Measurements from ENCODE around the gene PTGFRN.

Gene PTGFRN

GRCh38 chr1:117015724-117016123, 106.0 kb downstream of the PTGFRN start:
- Histone ChIP-seq H3K9ac (ENCODE audit: insufficient read length, low read depth) (no peak overlapping the region), H3K27me3 (ENCODE audit: insufficient read depth, insufficient read length) (no peaks in the 10 kb centered on the region), H3K4me1 (ENCODE audit: insufficient read depth, insufficient read length) (no peaks in the 10 kb centered on the region), H3K36me3 (ENCODE audit: insufficient read depth, insufficient read length, low read length) (no peaks in the 10 kb centered on the region), H3K4me3 (ENCODE audit: insufficient read length, low read depth) (no peak overlapping the region), H3K9me3 (ENCODE audit: insufficient read depth, low read length) (no peaks in the 10 kb centered on the region)
- TF ChIP-seq YY1 (IDR thresholded peaks at IDR 0.05; ENCODE audit: insufficient read depth, insufficient read length) (no peak), SUZ12 (IDR thresholded peaks at IDR 0.05; ENCODE audit: extremely low read depth, insufficient read depth, insufficient read length) (no peak), ZNF274 (IDR thresholded peaks at IDR 0.05; ENCODE audit: low read depth, low read length) (no peak)
- no peak for DNase-seq (ENCODE audit: low read depth, low spot score)

GRCh38 chr1:117017062-117017461, 107.3 kb downstream of the PTGFRN start:
- no peak overlapping the region for H3K9ac ChIP-seq (ENCODE audit: insufficient read length, low read depth)
- TF ChIP-seq SUZ12 (IDR thresholded peaks at IDR 0.05; ENCODE audit: extremely low read depth, insufficient read depth, insufficient read length) (no peak), YY1 (IDR thresholded peaks at IDR 0.05; ENCODE audit: insufficient read depth, insufficient read length) (no peak), ZNF274 (IDR thresholded peaks at IDR 0.05; ENCODE audit: low read depth, low read length) (no peak)
- no peak for DNase-seq (ENCODE audit: low read depth, low spot score)

GRCh38 chr1:117017648-117018047, 107.9 kb downstream of the PTGFRN start:
- no peak for DNase-seq (ENCODE audit: low read depth, low spot score)
- no peak overlapping the region for H3K4me3 ChIP-seq (ENCODE audit: insufficient read length, low read depth)
- H3K36me3 ChIP-seq (ENCODE audit: insufficient read depth, insufficient read length, low read length), result no peaks in the 10 kb centered on the region
- no peaks in the 10 kb centered on the region for H3K4me1 ChIP-seq (ENCODE audit: insufficient read depth, insufficient read length)
- H3K27me3 ChIP-seq (ENCODE audit: insufficient read depth, insufficient read length), result no peaks in the 10 kb centered on the region
- no peaks in the 10 kb centered on the region for H3K9me3 ChIP-seq (ENCODE audit: insufficient read depth, low read length)
- TF ChIP-seq YY1 (IDR thresholded peaks at IDR 0.05; ENCODE audit: insufficient read depth, insufficient read length) (no peak), SUZ12 (IDR thresholded peaks at IDR 0.05; ENCODE audit: extremely low read depth, insufficient read depth, insufficient read length) (no peak), ZNF274 (IDR thresholded peaks at IDR 0.05; ENCODE audit: low read depth, low read length) (no peak)
- no peak overlapping the region for H3K9ac ChIP-seq (ENCODE audit: insufficient read length, low read depth)

More at GRCh38 chr1:117017062-117017461, 107.3 kb downstream of the PTGFRN start:
- Histone ChIP-seq H3K27me3 (ENCODE audit: insufficient read depth, insufficient read length) (no peaks in the 10 kb centered on the region), H3K36me3 (ENCODE audit: insufficient read depth, insufficient read length, low read length) (no peaks in the 10 kb centered on the region), H3K4me3 (ENCODE audit: insufficient read length, low read depth) (no peak overlapping the region), H3K4me1 (ENCODE audit: insufficient read depth, insufficient read length) (no peaks in the 10 kb centered on the region), H3K9me3 (ENCODE audit: insufficient read depth, low read length) (no peaks in the 10 kb centered on the region)

GRCh38 chr1:117020526-117021156, 110.9 kb downstream of the PTGFRN start:
- no peaks in the 10 kb centered on the region for H3K4me1 ChIP-seq (ENCODE audit: insufficient read depth, insufficient read length)
- TF ChIP-seq SUZ12 (IDR thresholded peaks at IDR 0.05; ENCODE audit: extremely low read depth, insufficient read depth, insufficient read length) (no peak), YY1 (IDR thresholded peaks at IDR 0.05; ENCODE audit: insufficient read depth, insufficient read length) (no peak), ZNF274 (IDR thresholded peaks at IDR 0.05; ENCODE audit: low read depth, low read length) (no peak)
- no peaks in the 10 kb centered on the region for H3K36me3 ChIP-seq (ENCODE audit: insufficient read depth, insufficient read length, low read length)
- no peaks in the 10 kb centered on the region for H3K9me3 ChIP-seq (ENCODE audit: insufficient read depth, low read length)
- no peak overlapping the region for H3K9ac ChIP-seq (ENCODE audit: insufficient read length, low read depth)
- no peak for DNase-seq (ENCODE audit: low read depth, low spot score)
- no peaks in the 10 kb centered on the region for H3K27me3 ChIP-seq (ENCODE audit: insufficient read depth, insufficient read length)
- H3K4me3 ChIP-seq (ENCODE audit: insufficient read length, low read depth), result no peak overlapping the region

- no peak for DNase-seq (ENCODE audit: low read depth, low spot score)
- TF ChIP-seq ZNF274 (IDR thresholded peaks at IDR 0.05; ENCODE audit: low read depth, low read length), result no peak
- no peak for TF ChIP-seq SUZ12 (IDR thresholded peaks at IDR 0.05; ENCODE audit: extremely low read depth, insufficient read depth, insufficient read length)
- Histone ChIP-seq H3K4me1 (ENCODE audit: insufficient read depth, insufficient read length) (no peaks in the 10 kb centered on the region), H3K9me3 (ENCODE audit: insufficient read depth, low read length) (no peaks in the 10 kb centered on the region), H3K27me3 (ENCODE audit: insufficient read depth, insufficient read length) (no peaks in the 10 kb centered on the region), H3K4me3 (ENCODE audit: insufficient read length, low read depth) (no peak overlapping the region), H3K36me3 (ENCODE audit: insufficient read depth, insufficient read length, low read length) (no peaks in the 10 kb centered on the region), H3K9ac (ENCODE audit: insufficient read length, low read depth) (no peak overlapping the region)
Measured at GRCh38 chr1:117022114-117022513, 112.4 kb downstream of the PTGFRN start.

- H3K4me1 ChIP-seq (ENCODE audit: insufficient read depth, insufficient read length), result no peaks in the 10 kb centered on the region
- TF ChIP-seq ZNF274 (IDR thresholded peaks at IDR 0.05; ENCODE audit: low read depth, low read length) (no peak), SUZ12 (IDR thresholded peaks at IDR 0.05; ENCODE audit: extremely low read depth, insufficient read depth, insufficient read length) (no peak), YY1 (IDR thresholded peaks at IDR 0.05; ENCODE audit: insufficient read depth, insufficient read length) (no peak)
- no peak overlapping the region for H3K9ac ChIP-seq (ENCODE audit: insufficient read length, low read depth)
- H3K27me3 ChIP-seq (ENCODE audit: insufficient read depth, insufficient read length), result no peaks in the 10 kb centered on the region
- no peak overlapping the region for H3K4me3 ChIP-seq (ENCODE audit: insufficient read length, low read depth)
- no peaks in the 10 kb centered on the region for H3K36me3 ChIP-seq (ENCODE audit: insufficient read depth, insufficient read length, low read length)
- DNase-seq (ENCODE audit: low read depth, low spot score), result no peak
- H3K9me3 ChIP-seq (ENCODE audit: insufficient read depth, low read length), result no peaks in the 10 kb centered on the region
Measured at GRCh38 chr1:117025568-117025967, 115.9 kb downstream of the PTGFRN start.

GRCh38 chr1:117026361-117026760, 116.6 kb downstream of the PTGFRN start:
- Histone ChIP-seq H3K9me3 (ENCODE audit: insufficient read depth, low read length) (no peaks in the 10 kb centered on the region), H3K27me3 (ENCODE audit: insufficient read depth, insufficient read length) (no peaks in the 10 kb centered on the region)

More at GRCh38 chr1:117026361-117026760, 116.6 kb downstream of the PTGFRN start:
- Histone ChIP-seq H3K4me3 (ENCODE audit: insufficient read length, low read depth) (no peak overlapping the region), H3K4me1 (ENCODE audit: insufficient read depth, insufficient read length) (no peaks in the 10 kb centered on the region), H3K36me3 (ENCODE audit: insufficient read depth, insufficient read length, low read length) (no peaks in the 10 kb centered on the region), H3K9ac (ENCODE audit: insufficient read length, low read depth) (no peak overlapping the region)
- TF ChIP-seq SUZ12 (IDR thresholded peaks at IDR 0.05; ENCODE audit: extremely low read depth, insufficient read depth, insufficient read length) (no peak), ZNF274 (IDR thresholded peaks at IDR 0.05; ENCODE audit: low read depth, low read length) (no peak), YY1 (IDR thresholded peaks at IDR 0.05; ENCODE audit: insufficient read depth, insufficient read length) (no peak)
- DNase-seq (ENCODE audit: low read depth, low spot score), result no peak
